Naive thymus-derived CD4-positive, alpha-beta T cell (primary cell): ENCODE data around the gene LTO1. TPM values are rescaled to one million over a fixed set of nuclear protein-coding genes. Genes with fewer than 3 reads are reported as not detected.

Experiments
- ATAC-seq: fragments of 150-1000 bp; cut with Tn5 transposase; 2 replicates; pipeline ENCODE4 v1.10.0; 2021; ENCODE audit warnings: mild to moderate bottlenecking, moderate library complexity
- CTCF ChIA-PET: fragments of 350-600 bp; sonication (Branson Sonifier 250); formaldehyde crosslinking; loops from one replicate; lab custom pipeline; 2021; ENCODE audit warnings: antibody characterized with exemption; lab: Charles Lee
- POLR2A ChIA-PET: fragments of 350-600 bp; sonication (Branson Sonifier 250); formaldehyde crosslinking; loops from one replicate; lab custom pipeline; 2021; ENCODE audit warnings: antibody characterized with exemption, inconsistent platforms; lab: Charles Lee
- DNase-seq, 9 donors: peaks; one replicate each; pipeline versions ENCODE4 v3.0.0 to v3.0.0-alpha.2; 2020 to 2022; ENCODE audit warnings: mixed read lengths in 1 of 9
- H3K27ac ChIP-seq: one replicate; pipeline ENCODE4 v1.7.0; 2013; ENCODE audit warnings: mild to moderate bottlenecking, low read depth, low read length, moderate library complexity
- H3K27me3 ChIP-seq, 2 donors: one replicate each; pipeline ENCODE4 v1.7.0; 2013; ENCODE audit warnings: low read length in 2 of 2, mild to moderate bottlenecking in 2 of 2, moderate library complexity in 2 of 2; ENCODE audit not compliant: control insufficient read depth in 2 of 2, insufficient read depth in 2 of 2
- H3K36me3 ChIP-seq, 3 experiments: 1 replicate in 2 of 3; 2 replicates in 1 of 3; pipeline ENCODE4 v1.7.0; 2013; ENCODE audit warnings: low read length in 3 of 3, mild to moderate bottlenecking in 3 of 3, moderate library complexity in 1 of 3; ENCODE audit not compliant: insufficient read depth in 3 of 3, control insufficient read depth in 2 of 3
- H3K4me1 ChIP-seq, 2 donors: one replicate each; pipeline ENCODE4 v1.7.0; 2013; ENCODE audit warnings: low read length in 2 of 2, mild to moderate bottlenecking in 2 of 2, moderate library complexity in 1 of 2; ENCODE audit not compliant: control insufficient read depth in 2 of 2, insufficient read depth in 2 of 2
- H3K4me3 ChIP-seq: 2 replicates; pipeline ENCODE4 v1.7.0; 2013; ENCODE audit warnings: mild to moderate bottlenecking, low read length
- H3K9me3 ChIP-seq, 3 experiments: 1 replicate in 2 of 3; 2 replicates in 1 of 3; pipeline ENCODE4 v1.7.0; 2013; ENCODE audit warnings: low read length in 3 of 3; ENCODE audit not compliant: control insufficient read depth in 2 of 3
- H3K27ac Mint-ChIP-seq, 9 donors: one replicate each; pipeline ENCODE4 v1.8.0; 2020 to 2022; ENCODE audit warnings: mixed read lengths in 9 of 9, mild to moderate bottlenecking in 8 of 9, moderate library complexity in 5 of 9, inconsistent platforms in 2 of 9
- H3K27me3 Mint-ChIP-seq, 5 donors: one replicate each; pipeline ENCODE4 v1.8.0; 2021 to 2022; ENCODE audit warnings: mixed read lengths in 5 of 5, mild to moderate bottlenecking in 1 of 5
- H3K36me3 Mint-ChIP-seq, 5 donors: one replicate each; pipeline ENCODE4 v1.8.0; 2020 to 2022; ENCODE audit warnings: mixed read lengths in 5 of 5, mild to moderate bottlenecking in 3 of 5, inconsistent platforms in 1 of 5
- H3K4me1 Mint-ChIP-seq, 7 donors: one replicate each; pipeline ENCODE4 v1.8.0; 2020 to 2022; ENCODE audit warnings: mixed read lengths in 7 of 7, mild to moderate bottlenecking in 3 of 7, inconsistent platforms in 1 of 7
- H3K4me3 Mint-ChIP-seq, 10 donors: one replicate each; pipeline ENCODE4 v1.8.0; 2020 to 2022; ENCODE audit warnings: mild to moderate bottlenecking in 10 of 10, mixed read lengths in 10 of 10, moderate library complexity in 6 of 10, inconsistent platforms in 2 of 10
- H3K9me3 Mint-ChIP-seq, 11 donors: one replicate each; pipeline ENCODE4 v1.8.0; 2020 to 2022; ENCODE audit warnings: mixed read lengths in 11 of 11, mild to moderate bottlenecking in 4 of 11, inconsistent platforms in 1 of 11, moderate library complexity in 1 of 11
- intact Hi-C, 2 donors: fragments of 100-400 bp; cut with micrococcal nuclease; formaldehyde crosslinking; loops; one replicate each; pipeline ENCODE4 v1.15.1; 2023
- polyA plus RNA-seq, 2 donors: library from polyadenylated mRNA; unstranded; fragments of 300-500 nt; fragmentation: Illumina TruSeq; gene quantifications; one replicate each; pipeline ENCODE4 v1.2.3, GENCODE V29; 2021
- total RNA-seq, 6 experiments: library from RNA in 5 of 6; stranded (reverse) in 5 of 6; gene quantifications; 1 replicate in 5 of 6; 2 replicates in 1 of 6; pipeline ENCODE4 v1.2.3 and lab custom pipeline; 2021 to 2026

LTO1 gene
- 10 to 100 TPM; 32.8 to 75.6 (median 55.1) TPM for total RNA-seq
- polyA plus RNA-seq = 10 to 100 TPM; 19.1 to 21.3 TPM
- total RNA-seq (lab: John Stamatoyannopoulos, UW) = 22.6 reads per million, percentile 53 among the genes with 10 or more reads in this experiment

DNA sequence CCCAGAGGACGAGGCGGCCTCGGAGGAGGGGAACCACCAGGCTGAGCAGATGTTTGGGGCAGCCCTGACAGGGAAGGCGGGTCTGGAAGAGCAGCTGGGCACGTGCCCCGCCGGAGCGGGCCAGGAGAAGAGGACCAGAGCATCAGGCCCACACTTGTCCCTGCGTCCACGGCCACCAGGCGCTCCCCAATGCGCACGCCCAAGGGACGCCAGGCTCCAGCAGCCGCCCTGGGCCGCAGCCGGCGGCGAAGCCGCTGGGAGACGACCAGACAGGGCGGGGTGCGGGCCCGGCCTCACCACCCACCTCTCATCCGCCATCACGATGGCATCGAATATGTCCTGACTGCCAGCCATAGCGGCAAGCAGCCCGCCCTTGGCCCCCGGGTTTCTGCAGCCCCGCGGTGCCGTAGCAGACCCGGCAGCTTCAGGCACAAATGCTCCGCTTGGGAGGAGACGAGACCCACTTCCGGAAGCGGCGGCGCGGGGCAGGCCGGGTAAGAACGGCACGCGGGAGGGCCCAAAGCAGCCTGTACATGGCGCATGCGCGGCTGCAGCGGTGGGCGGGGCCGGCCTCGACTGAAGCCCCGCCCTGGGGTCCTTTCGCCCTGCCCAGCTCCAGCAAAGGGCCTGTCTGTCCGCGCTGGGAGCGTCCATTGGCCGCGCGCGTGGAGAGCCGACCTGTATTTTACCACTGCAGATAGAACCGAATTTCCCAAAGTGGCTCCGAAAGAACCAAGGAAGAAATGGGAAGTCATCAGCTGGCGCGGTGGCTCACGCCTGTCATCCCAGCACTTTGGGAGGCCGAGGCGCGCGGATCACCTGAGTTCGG is at the start of gene LTO1:
Gene LTO1 (minus strand): TSS at position 468 of the 829 bp plus-strand sequence. CDS start 114 bp downstream, at position 354.
- ChIA-PET POLR2A (interaction anchor here (0.6 to 1.8 kb wide), 6 partner anchors 11 to 596 kb away, joined by 3 to 5 read pairs (median 3); partner anchors contain the start of gene FADD), CTCF (interaction anchor here (0.6 to 0.7 kb wide), 2 partner anchors 123 to 1147 kb away, joined by 6 to 7 read pairs; no protein-coding TSS in a partner anchor)
- Mint-ChIP-seq H3K4me3 (peak within 1 kb of the TSS; percentile 91 to 97 (median 94)), H3K27me3 (peaks cover 0 to 13% (median 0%) of the 10 kb centered on the region in 5 donors), H3K36me3 (peaks cover 0 to 5% (median 0%) of the 10 kb centered on the region in 5 donors), H3K9me3 (no peaks in the 10 kb centered on the region), H3K4me1 (peaks cover 22 to 43% (median 31%) of the 10 kb centered on the region in 7 donors), H3K27ac (peak within 1 kb of the TSS; percentile 82 to 95 (median 92))
- Histone ChIP-seq H3K9me3 (no peaks in the 10 kb centered on the region), H3K36me3 (peaks cover 0 to 28% (median 6%) of the 10 kb centered on the region in 3 experiments), H3K4me1 (peaks cover 15 to 19% of the 10 kb centered on the region in 2 donors), H3K27ac (peak within 1 kb of the TSS; percentile 85), H3K4me3 (peak within 1 kb of the TSS; percentile 75), H3K27me3 (no peaks in the 10 kb centered on the region)
- DNase-seq (peak; percentile 90 to 97 (median 93)), ATAC-seq (peak; percentile 98)
- intact Hi-C loops = loop anchor here (1.0 to 10.0 kb wide), 8 partner anchors 527 to 1780 kb away; partner anchors contain the start of genes FADD (in 2 of the 2), TPCN2 (in 2 of the 2), DHCR7 (in 1 of the 2) and IGHMBP2 (in 1 of the 2)

- POLR2A ChIA-PET = no interaction called here
- H3K36me3 Mint-ChIP-seq = no peaks in the 10 kb centered on the region
Measured at GRCh38 chr11:69721745-69722144, 46.6 kb upstream of the LTO1 start.

DNA sequence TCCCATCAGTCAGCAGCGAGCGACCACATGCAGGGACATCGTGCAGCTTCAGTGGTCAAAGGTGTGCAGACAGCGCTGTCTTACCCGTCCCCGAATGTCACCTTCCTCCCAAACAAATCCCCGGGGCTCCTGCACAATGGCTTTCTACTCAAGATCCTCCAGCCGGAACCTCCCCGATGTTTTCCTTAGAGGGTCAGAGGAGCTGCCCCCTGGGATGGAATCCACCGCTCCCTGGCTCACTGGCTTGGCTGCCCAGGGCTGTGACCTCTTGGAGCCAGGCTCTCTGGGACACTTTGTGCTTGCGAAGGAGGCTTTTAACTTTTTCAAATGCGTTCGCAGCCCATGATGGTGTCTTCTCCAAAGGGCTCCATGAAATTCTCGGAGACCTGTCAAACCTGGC is 46.0 kb upstream of the LTO1 start:
- intact Hi-C loops = no loop called here
- DNase-seq (no peak), ATAC-seq (no peak)
- H3K36me3 ChIP-seq = no peaks in the 10 kb centered on the region
- ChIA-PET POLR2A (no interaction called here), CTCF (interaction anchor here (1.2 kb wide), 1 partner anchor 11 kb away, joined by 7 read pairs; no protein-coding TSS in a partner anchor)
- peaks cover 47 to 74% (median 58%) of the 10 kb centered on the region in 5 donors for H3K27me3 Mint-ChIP-seq
- H3K4me3 Mint-ChIP-seq = no peak overlapping the region
- H3K27ac ChIP-seq = no peak overlapping the region
- H3K27ac Mint-ChIP-seq = no peak overlapping the region
- H3K36me3 Mint-ChIP-seq = no peaks in the 10 kb centered on the region
- H3K9me3 Mint-ChIP-seq = peaks cover 0 to 3% (median 0%) of the 10 kb centered on the region in 11 donors
- H3K27me3 ChIP-seq = peaks cover 0 to 3% of the 10 kb centered on the region in 2 donors
- no peaks in the 10 kb centered on the region for H3K9me3 ChIP-seq
- H3K4me3 ChIP-seq = no peak overlapping the region
- H3K4me1 Mint-ChIP-seq = peaks cover 0 to 2% (median 0%) of the 10 kb centered on the region in 7 donors
- no peaks in the 10 kb centered on the region for H3K4me1 ChIP-seq

More at GRCh38 chr11:69721745-69722144, 46.6 kb upstream of the LTO1 start:
- Mint-ChIP-seq H3K27me3 (peaks cover 47 to 78% (median 64%) of the 10 kb centered on the region in 5 donors), H3K9me3 (peaks cover 0 to 3% (median 0%) of the 10 kb centered on the region in 11 donors), H3K27ac (no peak overlapping the region), H3K4me1 (peaks cover 0 to 2% (median 0%) of the 10 kb centered on the region in 7 donors), H3K4me3 (no peak overlapping the region)
- Histone ChIP-seq H3K4me3 (no peak overlapping the region), H3K27me3 (peaks cover 0 to 3% of the 10 kb centered on the region in 2 donors), H3K27ac (no peak overlapping the region), H3K36me3 (no peaks in the 10 kb centered on the region), H3K9me3 (no peaks in the 10 kb centered on the region), H3K4me1 (no peaks in the 10 kb centered on the region)
- DNase-seq = no peak
- CTCF ChIA-PET = no interaction called here
- intact Hi-C loops = no loop called here
- no peak for ATAC-seq

- Mint-ChIP-seq H3K27me3 (peaks cover 34 to 57% (median 48%) of the 10 kb centered on the region in 5 donors), H3K4me3 (no peak overlapping the region), H3K36me3 (no peaks in the 10 kb centered on the region), H3K27ac (no peak overlapping the region), H3K9me3 (peaks cover 0 to 2% (median 0%) of the 10 kb centered on the region in 11 donors), H3K4me1 (peaks cover 0 to 3% (median 0%) of the 10 kb centered on the region in 7 donors)
- POLR2A ChIA-PET = no interaction called here
- Histone ChIP-seq H3K4me1 (no peaks in the 10 kb centered on the region), H3K27ac (no peak overlapping the region), H3K27me3 (peaks cover 0 to 3% of the 10 kb centered on the region in 2 donors), H3K4me3 (no peak overlapping the region), H3K9me3 (no peaks in the 10 kb centered on the region), H3K36me3 (no peaks in the 10 kb centered on the region)
- ATAC-seq (no peak), DNase-seq (no peak)
- CTCF ChIA-PET = no interaction called here
- intact Hi-C loops = no loop called here
Measured at GRCh38 chr11:69718912-69719311, 43.8 kb upstream of the LTO1 start.

GRCh38 chr11:69718147-69718546 is 43.0 kb upstream of the LTO1 start:
- no peak overlapping the region for H3K4me3 ChIP-seq
- no peak overlapping the region for H3K27ac Mint-ChIP-seq
- H3K4me3 Mint-ChIP-seq = no peak overlapping the region
- CTCF ChIA-PET = interaction anchor here (0.6 kb wide), 1 partner anchor 357 kb away, joined by 3 read pairs; no protein-coding TSS in a partner anchor
- ATAC-seq = no peak
- H3K27me3 Mint-ChIP-seq = peaks cover 34 to 51% (median 46%) of the 10 kb centered on the region in 5 donors
- H3K9me3 Mint-ChIP-seq = peaks cover 0 to 4% (median 0%) of the 10 kb centered on the region in 11 donors
- POLR2A ChIA-PET = no interaction called here
- H3K27me3 ChIP-seq = peaks cover 0 to 1% of the 10 kb centered on the region in 2 donors
- no peaks in the 10 kb centered on the region for H3K9me3 ChIP-seq
- H3K4me1 Mint-ChIP-seq = peaks cover 0 to 5% (median 0%) of the 10 kb centered on the region in 7 donors
- H3K4me1 ChIP-seq = no peaks in the 10 kb centered on the region
- no peaks in the 10 kb centered on the region for H3K36me3 ChIP-seq
- no peaks in the 10 kb centered on the region for H3K36me3 Mint-ChIP-seq
- intact Hi-C loops = no loop called here
- H3K27ac ChIP-seq = no peak overlapping the region
- DNase-seq = no peak

DNA sequence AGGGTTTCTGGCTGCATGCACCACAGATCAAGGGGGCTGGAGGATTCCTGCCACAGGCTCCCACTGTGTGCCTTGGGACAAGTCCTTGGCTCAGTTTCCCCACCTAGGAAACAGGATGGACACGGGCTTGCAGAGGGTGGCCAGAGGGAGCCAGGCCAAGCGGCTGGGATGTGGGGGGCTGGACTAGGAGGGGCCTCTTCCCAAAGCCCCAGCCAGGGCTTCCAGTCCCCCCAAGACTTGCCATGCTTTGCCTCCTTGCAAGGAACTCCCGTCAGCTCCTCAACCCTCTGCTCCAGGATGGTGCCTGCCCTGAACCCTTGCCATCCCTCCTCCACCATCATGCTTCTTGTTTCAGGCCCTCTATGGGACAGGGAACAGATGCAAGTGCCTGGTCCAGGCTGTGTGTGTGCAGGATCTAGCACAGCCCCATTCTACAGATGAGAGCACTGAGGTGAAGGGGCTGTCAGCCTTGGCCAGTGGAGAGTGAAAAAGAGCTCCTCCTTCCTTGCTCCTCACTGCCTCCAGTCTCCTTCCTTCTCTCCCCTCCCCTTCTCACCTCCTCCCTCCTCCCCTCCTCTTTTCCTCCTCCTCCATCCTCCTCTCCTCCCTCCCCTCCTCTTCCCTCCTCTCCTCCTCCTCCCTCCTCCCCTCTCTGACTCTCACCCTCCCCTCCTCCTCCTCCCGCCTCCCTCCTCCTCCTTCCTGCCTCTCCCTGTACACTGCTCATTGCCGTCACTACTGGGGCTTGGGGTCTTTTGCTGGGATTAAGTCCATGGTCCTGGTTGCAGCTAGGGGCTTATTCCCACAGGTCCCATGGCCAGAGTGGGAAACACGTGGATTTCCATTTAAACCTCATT is 42.0 kb upstream of the LTO1 start:
- H3K4me1 Mint-ChIP-seq = peaks cover 3 to 8% (median 4%) of the 10 kb centered on the region in 7 donors
- H3K27ac ChIP-seq = no peak overlapping the region
- CTCF ChIA-PET = no interaction called here
- H3K9me3 Mint-ChIP-seq = peaks cover 0 to 8% (median 3%) of the 10 kb centered on the region in 11 donors
- H3K4me1 ChIP-seq = peaks cover 0 to 5% of the 10 kb centered on the region in 2 donors
- DNase-seq (no peak), ATAC-seq (no peak)
- intact Hi-C loops = no loop called here
- POLR2A ChIA-PET = no interaction called here
- no peak overlapping the region for H3K4me3 ChIP-seq
- H3K36me3 Mint-ChIP-seq = peaks cover 0 to 4% (median 3%) of the 10 kb centered on the region in 5 donors
- H3K36me3 ChIP-seq = no peaks in the 10 kb centered on the region
- no peaks in the 10 kb centered on the region for H3K27me3 ChIP-seq
- H3K27me3 Mint-ChIP-seq = peaks cover 28 to 41% (median 37%) of the 10 kb centered on the region in 5 donors
- H3K4me3 Mint-ChIP-seq = no peak overlapping the region
- H3K9me3 ChIP-seq = peaks cover 0 to 6% (median 3%) of the 10 kb centered on the region in 3 experiments
- no peak overlapping the region for H3K27ac Mint-ChIP-seq
